HG03025 (cell line): Measurements from ENCODE around the gene ENPP3.

ENCODE experiments used
- ATAC-seq: cut with Tn5 transposase; IDR thresholded peaks from one replicate; pipeline ENCODE4 v1.9.1; 2021; ENCODE audit warnings: mild to moderate bottlenecking, moderate library complexity; ENCODE audit not compliant: unreplicated experiment, low FRiP score

Gene ENPP3

DNA sequence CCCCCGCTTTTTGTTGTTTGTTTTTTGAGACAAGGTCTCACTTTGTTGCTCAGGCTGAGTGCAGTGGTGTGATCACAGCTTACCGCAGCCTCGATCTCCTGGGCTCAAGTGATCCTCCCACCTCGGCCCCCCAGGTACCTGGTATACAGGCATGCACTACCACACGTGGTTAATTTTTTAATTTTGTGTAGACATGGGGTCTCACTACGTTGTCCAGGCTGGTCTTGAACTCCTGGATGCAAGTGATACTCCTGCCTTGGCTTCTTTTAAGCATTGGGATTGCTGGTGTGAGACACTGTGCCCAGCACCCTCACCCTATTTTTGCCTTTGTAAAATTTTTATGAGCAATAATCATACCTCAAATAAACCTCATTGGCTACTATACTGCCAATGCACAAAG is 5.5 kb downstream of the ENPP3 start:
- ATAC-seq = no peak

DNA sequence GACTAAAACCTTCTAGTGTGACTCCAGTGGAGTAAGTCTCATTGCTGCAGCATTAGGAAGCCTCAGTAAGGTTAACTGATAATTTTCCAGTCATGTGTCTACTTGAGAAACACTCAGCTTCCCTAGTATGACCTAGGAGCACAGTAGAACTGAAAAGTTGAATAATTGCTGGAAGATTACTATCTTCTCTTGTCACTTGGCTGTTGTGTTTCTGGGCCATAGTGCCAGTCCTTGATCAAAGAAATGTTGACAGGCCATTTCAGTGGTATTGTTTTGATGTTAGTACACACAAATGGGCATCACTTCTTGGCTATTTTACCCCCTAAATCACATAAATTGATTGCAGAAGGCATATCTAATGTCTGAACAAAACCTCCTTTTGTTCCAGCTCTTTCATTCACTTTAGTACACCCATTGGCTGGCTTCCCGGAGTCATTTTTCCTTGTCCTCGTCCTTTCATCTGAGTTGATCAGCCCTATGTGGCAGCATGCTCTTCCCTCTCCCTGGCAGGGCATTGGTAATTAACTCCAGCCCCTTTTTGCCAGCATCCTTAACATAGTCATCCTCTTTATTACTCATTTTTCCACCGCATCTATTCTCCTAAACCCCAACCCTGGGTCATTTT is 6.0 kb downstream of the ENPP3 start:
- ATAC-seq = no peak

DNA sequence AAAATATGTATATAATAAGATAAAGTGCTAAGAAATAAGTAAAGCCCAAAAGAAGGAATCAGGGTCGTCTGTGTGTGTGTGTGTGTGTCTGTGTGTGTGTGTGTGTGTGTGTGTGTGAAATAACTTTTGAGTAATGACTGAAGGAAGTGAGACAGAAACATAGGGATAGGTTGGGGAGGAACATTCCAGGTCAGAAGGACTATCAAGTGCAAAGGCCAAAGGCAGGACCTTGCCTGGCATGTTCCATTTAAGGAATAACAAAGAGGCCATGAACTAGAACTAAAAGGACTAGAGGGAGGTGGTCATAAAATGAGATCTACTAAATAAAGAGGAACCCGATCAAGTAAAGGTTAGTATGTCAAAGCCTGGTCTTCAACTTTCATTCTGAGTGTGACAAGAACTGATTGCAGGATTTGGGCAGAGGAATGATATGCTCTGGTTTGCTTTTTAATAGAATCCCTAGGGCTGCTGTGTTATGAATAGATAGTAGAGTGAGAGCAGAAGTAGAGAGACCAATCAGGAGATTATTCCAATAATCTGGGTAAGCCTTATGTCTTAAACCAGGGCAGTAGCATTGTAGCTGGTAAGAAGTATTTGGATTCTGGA is 6.9 kb downstream of the ENPP3 start:
- ATAC-seq = no peak

DNA sequence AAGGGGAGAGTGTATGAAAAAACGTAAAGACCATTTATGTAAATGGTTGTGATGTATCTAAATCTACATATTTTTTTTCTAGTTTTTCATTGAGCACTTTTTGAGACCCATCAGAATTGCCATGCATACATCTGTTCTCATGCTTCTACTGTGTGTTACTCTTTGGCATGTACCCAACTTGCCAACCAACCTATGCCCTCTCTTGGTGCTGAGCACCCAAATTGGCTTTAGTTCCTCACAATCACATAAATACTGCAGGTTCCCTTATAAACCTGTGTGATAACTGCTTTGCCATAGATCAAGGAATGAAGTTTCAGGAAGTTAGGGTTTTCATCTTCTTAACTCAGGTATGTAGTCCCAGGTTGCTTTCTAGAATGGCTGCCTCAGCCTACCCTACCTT is 7.8 kb downstream of the ENPP3 start:
- ATAC-seq = no peak

DNA sequence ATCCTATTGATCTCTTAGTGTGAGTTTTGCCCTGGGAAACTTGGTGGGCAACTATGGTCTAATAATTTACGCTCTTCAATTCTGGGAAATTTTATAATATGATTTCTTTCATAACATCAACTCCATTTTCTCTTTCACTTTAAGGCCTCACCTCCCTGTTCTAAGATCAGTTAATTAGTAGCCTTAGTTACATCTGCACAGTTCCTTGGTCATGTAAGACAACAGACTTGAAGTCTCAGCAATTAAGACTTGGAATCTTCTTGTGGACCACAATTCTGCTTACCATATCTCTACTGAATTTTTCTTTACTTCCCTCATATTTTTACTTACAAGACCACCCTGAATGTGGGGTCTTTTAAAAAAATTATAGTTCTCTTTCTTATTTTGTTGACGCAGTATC is 8.7 kb downstream of the ENPP3 start:
- ATAC-seq = no peak

DNA sequence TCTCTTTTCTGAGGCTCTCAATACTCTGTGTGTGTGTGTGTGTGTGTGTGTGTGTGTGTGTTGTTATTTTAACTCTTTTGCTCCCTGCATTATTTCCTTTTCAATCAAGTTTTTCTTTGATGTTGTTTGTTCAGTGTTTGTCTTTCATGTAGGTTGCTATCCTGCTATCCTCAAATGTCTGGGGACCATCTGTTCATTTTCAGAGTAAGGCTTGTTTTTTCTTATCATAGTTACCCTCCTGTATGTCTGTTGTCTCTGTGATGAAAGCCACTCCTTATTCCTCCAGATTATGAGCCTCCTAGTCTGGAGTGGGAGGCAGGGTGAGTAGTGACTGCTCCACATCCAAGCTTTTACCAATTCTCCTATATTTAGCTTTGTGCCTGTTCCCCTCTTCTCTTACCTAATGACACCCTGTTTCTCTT is 9.2 kb downstream of the ENPP3 start:
- no peak for ATAC-seq

DNA sequence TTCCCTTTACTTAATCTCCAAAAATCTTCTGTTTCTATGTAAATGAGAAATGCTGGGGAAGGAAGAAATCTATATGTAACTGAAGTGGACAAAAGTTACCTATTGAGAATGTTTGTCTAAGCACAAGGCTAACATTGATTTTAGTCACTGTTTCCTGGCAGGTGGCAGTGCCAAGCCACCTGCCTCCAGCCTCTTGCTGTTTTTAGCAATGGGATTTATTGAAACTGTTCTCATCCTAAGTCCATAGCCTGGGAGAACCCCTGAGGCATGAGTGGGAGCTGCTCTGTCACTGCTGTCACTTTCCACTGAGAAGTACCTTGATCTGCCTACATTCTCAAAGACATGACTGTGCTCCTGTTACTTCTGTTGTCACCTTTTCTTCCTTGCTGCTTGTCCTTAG is 14.7 kb downstream of the ENPP3 start:
- ATAC-seq = no peak

DNA sequence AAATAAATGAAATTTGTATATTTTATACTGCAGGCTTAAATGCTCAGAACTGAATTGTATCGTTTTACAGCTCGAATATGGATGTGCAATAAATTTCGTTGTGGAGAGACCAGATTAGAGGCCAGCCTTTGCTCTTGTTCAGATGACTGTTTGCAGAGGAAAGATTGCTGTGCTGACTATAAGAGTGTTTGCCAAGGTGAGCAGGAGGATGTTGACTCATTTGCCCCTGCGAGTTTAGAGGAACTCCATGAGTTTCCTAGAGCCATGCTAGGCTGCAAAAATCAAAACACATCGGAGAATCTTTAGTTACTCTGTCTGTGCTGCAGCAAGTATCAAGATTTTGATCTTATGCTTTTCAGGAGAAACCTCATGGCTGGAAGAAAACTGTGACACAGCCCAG is 15.4 kb downstream of the ENPP3 start:
- no peak for ATAC-seq

DNA sequence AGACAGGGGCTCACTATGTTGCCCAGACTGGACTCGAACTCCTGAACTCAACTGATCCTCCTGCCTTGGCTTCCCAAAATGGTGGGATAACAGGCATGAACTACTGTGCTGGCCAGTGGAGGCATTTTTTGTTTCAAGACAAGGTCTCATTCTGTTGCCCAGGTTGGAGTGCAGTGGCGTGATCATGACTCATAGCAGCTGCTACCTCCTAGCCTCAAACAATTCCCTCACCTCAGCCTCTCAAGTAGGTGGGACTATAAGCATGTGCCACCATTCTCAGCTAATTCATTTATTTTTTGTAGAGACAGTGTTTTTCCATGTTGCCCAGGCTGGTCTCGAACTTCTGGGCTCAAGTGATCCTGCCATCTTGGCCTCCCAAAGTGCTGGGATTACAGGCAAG is 17.2 kb downstream of the ENPP3 start:
- ATAC-seq = no peak

DNA sequence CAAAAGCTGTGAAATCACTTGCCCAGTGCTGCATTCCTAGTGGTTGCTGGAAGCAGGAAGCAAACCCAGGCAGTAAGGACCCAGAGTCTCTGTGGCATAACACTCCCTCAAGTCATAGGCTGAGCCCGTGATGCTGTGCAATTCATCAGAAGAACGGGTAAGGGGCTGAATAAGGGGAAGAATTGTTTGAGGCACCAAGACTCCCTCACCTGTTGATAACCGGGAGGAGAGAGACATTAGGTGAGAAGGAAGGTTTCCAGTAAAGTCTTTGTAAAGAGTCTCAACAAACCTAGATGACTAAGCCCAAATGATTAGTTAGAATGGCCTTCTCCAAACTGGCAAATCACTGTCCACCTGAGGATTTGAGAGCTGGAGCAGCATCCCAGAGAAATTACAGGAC is 18.3 kb downstream of the ENPP3 start:
- no peak for ATAC-seq

DNA sequence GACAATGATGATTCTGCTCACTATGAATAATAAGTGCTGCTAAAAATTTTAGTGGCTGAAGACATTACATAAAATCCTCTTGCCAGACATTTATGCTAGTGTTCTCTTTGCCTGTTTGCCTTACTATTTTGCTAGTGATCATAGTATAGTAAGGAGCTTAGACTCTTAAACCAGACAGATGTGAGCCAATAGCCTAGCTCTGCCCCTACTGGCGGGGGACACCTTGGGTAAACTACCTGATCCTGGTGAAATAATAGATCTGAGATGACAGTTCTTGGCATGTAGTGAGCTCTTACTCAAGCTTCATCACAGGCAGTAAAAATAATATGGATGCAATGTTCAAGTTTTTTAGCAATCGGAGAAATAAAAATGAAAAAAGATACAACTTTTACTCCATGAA is 18.8 kb downstream of the ENPP3 start:
- ATAC-seq = no peak

DNA sequence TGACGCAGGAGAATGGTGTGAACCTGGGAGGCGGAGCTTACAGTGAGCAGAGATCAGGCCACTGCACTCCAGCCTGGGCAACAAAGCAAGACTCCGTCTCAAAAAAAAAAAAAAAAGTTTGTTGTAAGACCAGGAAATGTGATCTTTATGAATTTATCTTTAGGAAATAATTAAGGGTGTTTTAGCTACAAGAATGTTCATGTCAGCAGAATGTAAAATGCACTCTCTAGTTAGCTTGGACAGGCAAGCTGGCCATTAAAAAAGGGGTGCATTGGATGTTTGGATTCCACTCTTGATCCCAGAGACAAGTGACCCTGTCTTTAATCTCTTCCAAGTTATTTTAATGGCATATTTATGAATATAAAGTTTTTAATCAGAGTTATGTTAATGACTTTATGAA is 19.6 kb downstream of the ENPP3 start:
- ATAC-seq = no peak

DNA sequence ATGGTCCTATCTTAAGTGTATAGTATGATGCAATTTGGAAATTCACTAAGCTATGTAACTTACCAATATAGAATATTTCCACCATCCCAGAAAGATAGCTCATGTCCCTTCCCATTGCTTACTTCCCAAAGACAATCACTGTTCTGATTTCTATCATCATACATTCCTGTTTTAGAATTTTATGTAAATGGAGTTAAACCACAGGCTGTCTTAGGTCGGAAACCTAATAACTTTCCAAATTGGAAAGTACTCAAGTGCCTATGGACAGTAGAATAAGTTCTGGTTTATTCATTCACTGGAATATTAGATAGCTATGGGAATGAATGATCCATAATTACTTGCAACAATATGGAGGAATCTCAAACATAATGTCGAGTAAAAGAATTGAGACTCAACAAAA is 20.1 kb downstream of the ENPP3 start:
- ATAC-seq = no peak

DNA sequence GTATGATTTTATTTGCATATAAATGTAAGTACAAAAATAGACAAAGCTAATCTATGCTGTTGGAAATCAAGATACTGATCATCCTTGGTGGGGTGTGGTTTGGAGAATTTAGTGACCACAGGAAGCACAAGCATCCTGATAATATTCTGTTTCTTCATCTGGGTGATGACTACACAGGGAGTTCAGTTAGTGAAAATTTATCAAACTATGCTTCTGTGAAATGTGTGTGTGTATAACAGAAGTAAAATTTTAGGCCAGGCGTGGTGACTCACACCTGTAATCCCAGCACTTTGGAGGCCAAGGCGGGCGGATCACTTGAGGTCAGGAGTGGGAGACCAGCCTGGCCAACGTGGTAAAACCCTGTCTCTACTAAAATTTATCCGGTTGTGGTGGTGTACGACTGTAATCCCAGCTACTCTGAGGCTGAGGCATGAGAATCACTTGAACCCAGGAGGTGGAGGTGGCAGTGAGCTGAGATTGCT is 20.6 kb downstream of the ENPP3 start:
- no peak for ATAC-seq

DNA sequence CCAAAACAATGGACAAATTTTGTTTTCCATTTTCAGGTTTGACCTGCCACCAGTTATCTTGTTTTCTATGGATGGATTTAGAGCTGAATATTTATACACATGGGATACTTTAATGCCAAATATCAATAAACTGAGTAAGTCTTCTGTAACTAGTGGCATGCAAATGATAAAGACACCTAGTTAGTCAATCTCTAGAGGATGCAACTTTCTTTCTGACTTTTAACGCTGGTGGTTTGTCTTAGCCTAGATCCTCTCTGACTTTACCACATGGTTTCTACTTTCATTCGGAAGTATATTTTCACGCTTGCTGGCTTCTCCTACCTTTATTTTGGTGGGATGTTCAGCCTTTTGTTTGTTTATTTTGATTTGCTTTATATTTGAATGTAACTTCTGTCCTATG is 21.2 kb downstream of the ENPP3 start:
- ATAC-seq = no peak

DNA sequence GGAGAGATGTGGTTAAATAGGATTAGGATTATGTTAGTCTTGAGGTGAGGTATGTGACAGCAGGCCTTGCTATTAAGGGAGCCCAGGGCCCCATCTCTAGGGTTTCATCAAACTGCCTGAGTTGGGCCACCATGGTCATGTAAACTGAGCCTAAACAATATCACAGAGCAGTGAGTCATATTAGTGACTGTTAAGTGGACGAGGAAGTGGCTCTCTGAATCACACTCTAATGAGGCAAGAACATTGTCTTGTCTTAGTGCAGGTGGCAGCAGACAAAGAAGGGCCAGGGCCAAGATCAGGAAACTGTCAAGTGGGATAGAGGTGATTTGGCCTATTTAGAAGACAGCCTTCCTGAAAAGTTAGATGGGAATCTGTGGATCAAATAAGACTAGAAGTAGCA is 23.1 kb downstream of the ENPP3 start:
- no peak for ATAC-seq

DNA sequence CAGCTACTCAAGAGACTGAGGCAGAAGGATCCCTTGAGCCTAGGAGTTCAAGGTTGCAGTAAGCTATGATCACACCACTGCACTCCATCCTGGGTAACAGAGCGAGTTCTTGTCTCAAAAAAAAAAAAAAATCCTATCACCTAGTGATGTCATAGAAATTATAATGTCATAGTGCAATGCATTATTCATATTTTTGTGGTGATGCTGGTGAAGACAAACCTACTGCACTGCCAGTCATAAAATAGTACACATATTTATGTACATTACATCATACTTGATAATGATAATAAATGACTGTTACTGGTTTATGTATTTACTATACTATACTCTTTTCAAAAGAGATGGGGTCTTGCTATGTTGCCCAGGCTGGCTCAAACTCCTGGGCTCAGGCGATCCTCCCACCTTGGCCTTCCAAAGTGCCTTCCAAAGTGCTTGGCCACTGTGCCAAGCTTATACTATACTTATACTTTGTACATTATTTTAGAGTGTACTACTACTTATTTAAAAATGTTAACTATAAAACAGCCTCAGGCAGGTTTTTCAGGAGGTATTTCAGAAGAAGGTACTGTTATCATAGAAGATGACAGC is 26.6 kb downstream of the ENPP3 start:
- no peak for ATAC-seq

DNA sequence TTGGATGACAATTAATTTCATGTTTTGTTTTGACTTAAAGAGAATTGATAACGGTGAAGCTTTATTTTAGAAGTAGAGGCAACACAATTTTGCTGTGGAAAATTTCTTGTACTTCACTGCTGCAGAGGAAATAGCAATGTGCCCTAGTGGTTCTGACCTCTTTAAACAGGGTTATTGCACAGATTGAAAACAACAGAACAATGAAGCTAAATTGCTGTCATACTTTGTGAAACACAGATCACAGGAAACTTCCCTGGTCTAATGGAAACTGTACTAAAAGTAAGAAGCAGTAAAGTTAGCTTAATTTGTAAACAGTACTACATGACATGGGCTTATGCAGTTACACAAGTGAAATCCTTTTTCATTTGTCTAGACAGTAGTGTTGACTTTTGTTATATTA is 32.8 kb downstream of the ENPP3 start:
- ATAC-seq = no peak

DNA sequence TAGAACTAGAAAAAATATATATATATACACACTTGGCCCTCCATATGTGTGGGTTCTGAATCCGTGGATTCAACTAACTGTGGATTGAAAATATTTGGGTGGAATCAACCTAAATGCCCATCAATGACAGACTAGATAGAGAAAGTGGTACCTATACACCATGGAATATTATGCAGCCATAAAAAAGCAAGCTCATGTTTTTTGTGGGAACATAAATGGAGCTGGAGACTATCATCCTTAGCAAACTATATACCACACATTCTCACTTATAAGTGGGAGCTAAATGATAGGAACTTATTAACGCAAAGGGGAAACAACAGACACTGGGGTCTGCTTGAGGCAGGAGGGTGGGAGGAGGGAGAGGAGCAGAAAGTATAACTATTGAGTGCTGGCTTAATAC is 36.1 kb downstream of the ENPP3 start:
- no peak for ATAC-seq

DNA sequence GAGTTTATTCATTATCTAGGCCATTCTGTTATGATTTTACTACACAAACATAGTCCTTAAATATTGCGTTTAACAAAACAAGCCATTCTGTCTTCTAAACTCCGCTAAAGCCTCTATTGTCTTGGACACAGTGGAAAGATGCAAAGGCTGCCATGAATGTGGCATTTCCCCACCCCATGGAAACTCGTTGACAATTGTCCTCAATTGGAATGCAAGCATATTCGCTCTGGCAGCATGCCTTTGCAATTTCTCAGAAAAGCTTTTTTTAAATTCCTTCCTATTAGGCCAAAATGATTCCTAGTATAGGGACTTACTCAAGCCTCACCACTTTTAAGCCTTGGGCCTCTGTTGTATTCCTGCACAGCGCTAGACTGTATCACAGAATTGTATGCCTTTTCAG is 41.3 kb downstream of the ENPP3 start:
- ATAC-seq = no peak

DNA sequence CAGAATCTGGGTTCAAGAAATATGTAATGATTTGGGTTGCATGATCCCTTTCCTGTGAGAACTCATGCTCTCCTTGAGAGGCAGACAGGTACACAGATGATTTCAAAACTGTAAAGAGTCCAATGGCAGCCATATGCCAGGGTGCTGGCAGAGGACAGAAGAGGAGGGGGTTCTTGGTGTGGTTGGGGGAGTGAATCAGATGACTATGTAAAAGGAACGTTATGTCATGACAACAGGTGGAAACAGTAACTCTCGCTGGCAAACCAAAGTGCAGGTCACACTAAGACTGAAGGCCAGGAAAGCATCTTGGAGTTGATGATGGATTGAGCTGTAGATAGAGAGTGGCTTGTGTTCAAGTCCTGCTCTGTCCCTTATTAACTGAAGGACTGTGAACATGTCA is 43.8 kb downstream of the ENPP3 start:
- ATAC-seq = no peak

DNA sequence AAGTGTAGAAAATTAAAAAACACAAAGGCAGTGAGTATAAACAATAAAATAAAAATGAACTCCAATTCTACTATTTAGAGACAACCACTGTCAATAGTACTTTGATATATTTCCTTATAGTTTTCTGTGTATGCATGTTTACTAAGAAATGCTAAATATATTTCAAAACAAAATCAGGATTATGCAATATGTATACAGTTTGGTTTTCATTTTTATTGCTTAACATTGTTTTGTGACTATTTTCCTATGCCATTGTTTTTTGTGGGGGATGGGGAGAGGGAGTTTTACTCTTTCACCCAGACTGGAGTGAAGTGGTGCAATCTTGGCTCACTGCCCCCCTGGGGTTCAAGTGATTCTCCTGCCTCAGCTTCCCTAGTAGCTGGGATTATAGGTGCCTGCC is 44.5 kb downstream of the ENPP3 start:
- ATAC-seq = no peak
